ENCODE results near the gene BRD3.
"Not testable (repeated sequence)": the region's sequence is repeated elsewhere in the genome, so short reads cannot be mapped to it uniquely, and the experiment has no call there.

Gene BRD3

GRCh38 chr9:134067904-134068743 is at the start of gene BRD3:
TSS of gene BRD3 (minus strand) at chr9:134068026. CDS start at chr9:134053477, 14,549 bp downstream.
- DNase-seq (ENCODE audit: low read depth, low spot score) = peak; percentile 57

GRCh38 chr9:134112561-134112960 is 44.7 kb upstream of the BRD3 start:
- no peak for DNase-seq (ENCODE audit: low read depth, low spot score)

GRCh38 chr9:134111064-134111463 is 43.2 kb upstream of the BRD3 start:
- no peak for DNase-seq (ENCODE audit: low read depth, low spot score)

- DNase-seq (ENCODE audit: low read depth, low spot score) = no peak
Measured at GRCh38 chr9:134103391-134103998, 35.7 kb upstream of the BRD3 start.

GRCh38 chr9:134101623-134102149 is 33.9 kb upstream of the BRD3 start:
- DNase-seq (ENCODE audit: low read depth, low spot score) = no peak

GRCh38 chr9:134101133-134101532 is 33.3 kb upstream of the BRD3 start:
- DNase-seq (ENCODE audit: low read depth, low spot score) = not testable (repeated sequence)

- no peak for DNase-seq (ENCODE audit: low read depth, low spot score)
Measured at GRCh38 chr9:134100040-134100439, 32.2 kb upstream of the BRD3 start.

- peak; percentile 14 for DNase-seq (ENCODE audit: low read depth, low spot score)
Measured at GRCh38 chr9:134099123-134099761, 31.4 kb upstream of the BRD3 start.

- DNase-seq (ENCODE audit: low read depth, low spot score) = no peak
Measured at GRCh38 chr9:134089972-134090371, 22.1 kb upstream of the BRD3 start.

GRCh38 chr9:134088063-134088725 is 20.4 kb upstream of the BRD3 start:
- DNase-seq (ENCODE audit: low read depth, low spot score) = no peak

- no peak for DNase-seq (ENCODE audit: low read depth, low spot score)
Measured at GRCh38 chr9:134085674-134086073, 17.8 kb upstream of the BRD3 start.

GRCh38 chr9:134083451-134083850 is 15.6 kb upstream of the BRD3 start:
- no peak for DNase-seq (ENCODE audit: low read depth, low spot score)

GRCh38 chr9:134076644-134077043 is 8.8 kb upstream of the BRD3 start:
- DNase-seq (ENCODE audit: low read depth, low spot score) = no peak

- DNase-seq (ENCODE audit: low read depth, low spot score) = not testable (repeated sequence)
Measured at GRCh38 chr9:134075689-134076088, 7.9 kb upstream of the BRD3 start.

- no peak for DNase-seq (ENCODE audit: low read depth, low spot score)
Measured at GRCh38 chr9:134073500-134073899, 5.7 kb upstream of the BRD3 start.

- not testable (repeated sequence) for DNase-seq (ENCODE audit: low read depth, low spot score)
Measured at GRCh38 chr9:134072683-134073082, 4.9 kb upstream of the BRD3 start.

GRCh38 chr9:134071149-134071548 is 3.3 kb upstream of the BRD3 start:
- no peak for DNase-seq (ENCODE audit: low read depth, low spot score)

GRCh38 chr9:134069480-134070399 is 1.9 kb upstream of the BRD3 start:
- DNase-seq (ENCODE audit: low read depth, low spot score) = no peak

GRCh38 chr9:134068744-134069479 is 1.1 kb upstream of the BRD3 start:
- DNase-seq (ENCODE audit: low read depth, low spot score) = no peak

Measured in activated naive CD8-positive, alpha-beta T cell treated with anti-CD3 and anti-CD28 coated beads, Interleukin-2, amount 50 U/mL, for 16 hours (primary cell).